Naive thymus-derived CD4-positive, alpha-beta T cell (primary cell): Measurements from ENCODE around the gene CNN3. TPM values are rescaled to one million over a fixed set of nuclear protein-coding genes. Genes with fewer than 3 reads are reported as not detected.

Experiments
- ATAC-seq: fragments of 150-1000 bp; cut with Tn5 transposase; 2 replicates; pipeline ENCODE4 v1.10.0; 2021; ENCODE audit warnings: mild to moderate bottlenecking, moderate library complexity
- CTCF ChIA-PET: fragments of 350-600 bp; sonication (Branson Sonifier 250); formaldehyde crosslinking; loops from one replicate; lab custom pipeline; 2021; ENCODE audit warnings: antibody characterized with exemption; lab: Charles Lee
- POLR2A ChIA-PET: fragments of 350-600 bp; sonication (Branson Sonifier 250); formaldehyde crosslinking; loops from one replicate; lab custom pipeline; 2021; ENCODE audit warnings: antibody characterized with exemption, inconsistent platforms; lab: Charles Lee
- DNase-seq, 9 donors: peaks; one replicate each; pipeline versions ENCODE4 v3.0.0 to v3.0.0-alpha.2; 2020 to 2022; ENCODE audit warnings: mixed read lengths in 1 of 9
- H3K27ac ChIP-seq: one replicate; pipeline ENCODE4 v1.7.0; 2013; ENCODE audit warnings: mild to moderate bottlenecking, low read depth, low read length, moderate library complexity
- H3K27me3 ChIP-seq, 2 donors: one replicate each; pipeline ENCODE4 v1.7.0; 2013; ENCODE audit warnings: low read length in 2 of 2, mild to moderate bottlenecking in 2 of 2, moderate library complexity in 2 of 2; ENCODE audit not compliant: control insufficient read depth in 2 of 2, insufficient read depth in 2 of 2
- H3K36me3 ChIP-seq, 3 experiments: 1 replicate in 2 of 3; 2 replicates in 1 of 3; pipeline ENCODE4 v1.7.0; 2013; ENCODE audit warnings: low read length in 3 of 3, mild to moderate bottlenecking in 3 of 3, moderate library complexity in 1 of 3; ENCODE audit not compliant: insufficient read depth in 3 of 3, control insufficient read depth in 2 of 3
- H3K4me1 ChIP-seq, 2 donors: one replicate each; pipeline ENCODE4 v1.7.0; 2013; ENCODE audit warnings: low read length in 2 of 2, mild to moderate bottlenecking in 2 of 2, moderate library complexity in 1 of 2; ENCODE audit not compliant: control insufficient read depth in 2 of 2, insufficient read depth in 2 of 2
- H3K4me3 ChIP-seq: 2 replicates; pipeline ENCODE4 v1.7.0; 2013; ENCODE audit warnings: mild to moderate bottlenecking, low read length
- H3K9me3 ChIP-seq, 3 experiments: 1 replicate in 2 of 3; 2 replicates in 1 of 3; pipeline ENCODE4 v1.7.0; 2013; ENCODE audit warnings: low read length in 3 of 3; ENCODE audit not compliant: control insufficient read depth in 2 of 3
- H3K27ac Mint-ChIP-seq, 9 donors: one replicate each; pipeline ENCODE4 v1.8.0; 2020 to 2022; ENCODE audit warnings: mixed read lengths in 9 of 9, mild to moderate bottlenecking in 8 of 9, moderate library complexity in 5 of 9, inconsistent platforms in 2 of 9
- H3K27me3 Mint-ChIP-seq, 5 donors: one replicate each; pipeline ENCODE4 v1.8.0; 2021 to 2022; ENCODE audit warnings: mixed read lengths in 5 of 5, mild to moderate bottlenecking in 1 of 5
- H3K36me3 Mint-ChIP-seq, 5 donors: one replicate each; pipeline ENCODE4 v1.8.0; 2020 to 2022; ENCODE audit warnings: mixed read lengths in 5 of 5, mild to moderate bottlenecking in 3 of 5, inconsistent platforms in 1 of 5
- H3K4me1 Mint-ChIP-seq, 7 donors: one replicate each; pipeline ENCODE4 v1.8.0; 2020 to 2022; ENCODE audit warnings: mixed read lengths in 7 of 7, mild to moderate bottlenecking in 3 of 7, inconsistent platforms in 1 of 7
- H3K4me3 Mint-ChIP-seq, 10 donors: one replicate each; pipeline ENCODE4 v1.8.0; 2020 to 2022; ENCODE audit warnings: mild to moderate bottlenecking in 10 of 10, mixed read lengths in 10 of 10, moderate library complexity in 6 of 10, inconsistent platforms in 2 of 10
- H3K9me3 Mint-ChIP-seq, 11 donors: one replicate each; pipeline ENCODE4 v1.8.0; 2020 to 2022; ENCODE audit warnings: mixed read lengths in 11 of 11, mild to moderate bottlenecking in 4 of 11, inconsistent platforms in 1 of 11, moderate library complexity in 1 of 11
- intact Hi-C, 2 donors: fragments of 100-400 bp; cut with micrococcal nuclease; formaldehyde crosslinking; loops; one replicate each; pipeline ENCODE4 v1.15.1; 2023
- polyA plus RNA-seq, 2 donors: library from polyadenylated mRNA; unstranded; fragments of 300-500 nt; fragmentation: Illumina TruSeq; gene quantifications; one replicate each; pipeline ENCODE4 v1.2.3, GENCODE V29; 2021
- total RNA-seq, 6 experiments: library from RNA in 5 of 6; stranded (reverse) in 5 of 6; gene quantifications; 1 replicate in 5 of 6; 2 replicates in 1 of 6; pipeline ENCODE4 v1.2.3 and lab custom pipeline; 2021 to 2026

Gene CNN3
- total and polyA plus RNA-seq, 7 experiments from 2014 or later, result 4.4 to 18.2 (median 11.7) TPM

GRCh38 chr1:94866164-94866807, 60.6 kb downstream of the CNN3 start:
- Mint-ChIP-seq H3K4me3 (no peak overlapping the region), H3K36me3 (no peaks in the 10 kb centered on the region), H3K4me1 (no peaks in the 10 kb centered on the region), H3K9me3 (no peaks in the 10 kb centered on the region), H3K27ac (no peak overlapping the region), H3K27me3 (peaks cover 0 to 7% (median 0%) of the 10 kb centered on the region in 5 donors)
- CTCF ChIA-PET, result interaction anchor here (1.0 kb wide), 1 partner anchor 12 kb away, joined by 3 read pairs; no protein-coding TSS in a partner anchor
- ATAC-seq (no peak), DNase-seq (no peak)
- Histone ChIP-seq H3K4me1 (no peaks in the 10 kb centered on the region), H3K4me3 (no peak overlapping the region), H3K27ac (no peak overlapping the region), H3K9me3 (no peaks in the 10 kb centered on the region), H3K36me3 (no peaks in the 10 kb centered on the region), H3K27me3 (no peaks in the 10 kb centered on the region)
- intact Hi-C loops, result no loop called here
- POLR2A ChIA-PET, result no interaction called here

GRCh38 chr1:94865360-94865759, 61.5 kb downstream of the CNN3 start:
- no peaks in the 10 kb centered on the region for H3K36me3 ChIP-seq
- no peak for DNase-seq
- H3K27me3 Mint-ChIP-seq, result peaks cover 0 to 15% (median under 1%) of the 10 kb centered on the region in 5 donors
- H3K9me3 ChIP-seq, result no peaks in the 10 kb centered on the region
- H3K9me3 Mint-ChIP-seq, result no peaks in the 10 kb centered on the region
- no peaks in the 10 kb centered on the region for H3K27me3 ChIP-seq
- intact Hi-C loops, result no loop called here
- CTCF ChIA-PET, result interaction anchor here (0.7 to 1.0 kb wide), 2 partner anchors 11 to 382 kb away, joined by 3 read pairs; no protein-coding TSS in a partner anchor
- no peaks in the 10 kb centered on the region for H3K4me1 Mint-ChIP-seq
- no peak overlapping the region for H3K4me3 ChIP-seq
- no peaks in the 10 kb centered on the region for H3K36me3 Mint-ChIP-seq
- no peak overlapping the region for H3K27ac ChIP-seq
- POLR2A ChIA-PET, result interaction anchor here (0.8 kb wide), 1 partner anchor 370 kb away, joined by 3 read pairs; no protein-coding TSS in a partner anchor
- ATAC-seq, result no peak
- H3K4me3 Mint-ChIP-seq, result no peak overlapping the region
- H3K27ac Mint-ChIP-seq, result no peak overlapping the region
- no peaks in the 10 kb centered on the region for H3K4me1 ChIP-seq

GRCh38 chr1:94864821-94865220, 62.1 kb downstream of the CNN3 start:
- no peak overlapping the region for H3K27ac ChIP-seq
- Mint-ChIP-seq H3K4me3 (no peak overlapping the region), H3K27ac (no peak overlapping the region), H3K27me3 (peaks cover 0 to 21% (median 5%) of the 10 kb centered on the region in 5 donors), H3K9me3 (no peaks in the 10 kb centered on the region), H3K36me3 (no peaks in the 10 kb centered on the region), H3K4me1 (no peaks in the 10 kb centered on the region)
- no peaks in the 10 kb centered on the region for H3K4me1 ChIP-seq
- H3K36me3 ChIP-seq, result no peaks in the 10 kb centered on the region
- ChIA-PET CTCF (interaction anchor here (1.3 kb wide), 1 partner anchor 11 kb away, joined by 5 read pairs; no protein-coding TSS in a partner anchor), POLR2A (interaction anchor here (0.8 kb wide), 1 partner anchor 371 kb away, joined by 3 read pairs; no protein-coding TSS in a partner anchor)
- H3K4me3 ChIP-seq, result no peak overlapping the region
- H3K27me3 ChIP-seq, result no peaks in the 10 kb centered on the region
- DNase-seq (no peak), ATAC-seq (no peak)
- intact Hi-C loops, result no loop called here
- no peaks in the 10 kb centered on the region for H3K9me3 ChIP-seq

- H3K36me3 ChIP-seq, result no peaks in the 10 kb centered on the region
- Mint-ChIP-seq H3K9me3 (peaks cover 0 to 2% (median 0%) of the 10 kb centered on the region in 11 donors), H3K36me3 (no peaks in the 10 kb centered on the region), H3K4me1 (no peaks in the 10 kb centered on the region), H3K4me3 (no peak overlapping the region), H3K27me3 (peaks cover 5 to 26% (median 5%) of the 10 kb centered on the region in 5 donors), H3K27ac (no peak overlapping the region)
- ATAC-seq, result no peak
- no peaks in the 10 kb centered on the region for H3K9me3 ChIP-seq
- no peaks in the 10 kb centered on the region for H3K4me1 ChIP-seq
- no peak for DNase-seq
- intact Hi-C loops, result no loop called here
- H3K27me3 ChIP-seq, result no peaks in the 10 kb centered on the region
- H3K27ac ChIP-seq, result no peak overlapping the region
- H3K4me3 ChIP-seq, result no peak overlapping the region
- CTCF ChIA-PET, result interaction anchor here (1.3 kb wide), 2 partner anchors 10 to 179 kb away, joined by 5 to 6 read pairs; no protein-coding TSS in a partner anchor
- POLR2A ChIA-PET, result interaction anchor here (0.7 kb wide), 1 partner anchor 8 kb away, joined by 3 read pairs; no protein-coding TSS in a partner anchor
These were observed 63.0 kb downstream of the CNN3 start for GRCh38 chr1:94863919-94864318.

GRCh38 chr1:94863297-94863911, 63.5 kb downstream of the CNN3 start:
- Mint-ChIP-seq H3K27ac (no peak overlapping the region), H3K4me3 (no peak overlapping the region), H3K9me3 (peaks cover 0 to 2% (median 0%) of the 10 kb centered on the region in 11 donors), H3K4me1 (no peaks in the 10 kb centered on the region), H3K36me3 (no peaks in the 10 kb centered on the region), H3K27me3 (peaks cover 5 to 27% (median 7%) of the 10 kb centered on the region in 5 donors)
- no peaks in the 10 kb centered on the region for H3K9me3 ChIP-seq
- no peaks in the 10 kb centered on the region for H3K27me3 ChIP-seq
- H3K36me3 ChIP-seq, result no peaks in the 10 kb centered on the region
- ATAC-seq (no peak), DNase-seq (no peak)
- intact Hi-C loops, result no loop called here
- ChIA-PET CTCF (interaction anchor here (0.8 to 1.3 kb wide), 3 partner anchors 9 to 180 kb away, joined by 5 to 6 read pairs (median 5); no protein-coding TSS in a partner anchor), POLR2A (interaction anchor here (0.7 kb wide), 1 partner anchor 7 kb away, joined by 3 read pairs; no protein-coding TSS in a partner anchor)
- H3K27ac ChIP-seq, result no peak overlapping the region
- no peak overlapping the region for H3K4me3 ChIP-seq
- H3K4me1 ChIP-seq, result no peaks in the 10 kb centered on the region

GRCh38 chr1:94862718-94863117, 64.2 kb downstream of the CNN3 start:
- Histone ChIP-seq H3K4me1 (no peaks in the 10 kb centered on the region), H3K4me3 (no peak overlapping the region), H3K27me3 (no peaks in the 10 kb centered on the region), H3K9me3 (no peaks in the 10 kb centered on the region), H3K36me3 (no peaks in the 10 kb centered on the region), H3K27ac (no peak overlapping the region)
- DNase-seq, result no peak
- ChIA-PET CTCF (interaction anchor here (0.8 to 1.2 kb wide), 2 partner anchors 8 to 178 kb away, joined by 4 to 5 read pairs; no protein-coding TSS in a partner anchor), POLR2A (no interaction called here)
- no peak overlapping the region for H3K4me3 Mint-ChIP-seq
- H3K27ac Mint-ChIP-seq, result no peak overlapping the region
- ATAC-seq, result no peak
- intact Hi-C loops, result no loop called here
- no peaks in the 10 kb centered on the region for H3K36me3 Mint-ChIP-seq
- no peaks in the 10 kb centered on the region for H3K4me1 Mint-ChIP-seq
- peaks cover 5 to 29% (median 7%) of the 10 kb centered on the region in 5 donors for H3K27me3 Mint-ChIP-seq
- peaks cover 0 to 2% (median 0%) of the 10 kb centered on the region in 11 donors for H3K9me3 Mint-ChIP-seq
